GM03348 (cell line): Measurements from ENCODE around the gene LRRC47.

Source experiments
- DNase-seq: peaks from one replicate; pipeline ENCODE4 v3.0.0; 2012; ENCODE audit warnings: low spot score

The LRRC47 gene

DNA sequence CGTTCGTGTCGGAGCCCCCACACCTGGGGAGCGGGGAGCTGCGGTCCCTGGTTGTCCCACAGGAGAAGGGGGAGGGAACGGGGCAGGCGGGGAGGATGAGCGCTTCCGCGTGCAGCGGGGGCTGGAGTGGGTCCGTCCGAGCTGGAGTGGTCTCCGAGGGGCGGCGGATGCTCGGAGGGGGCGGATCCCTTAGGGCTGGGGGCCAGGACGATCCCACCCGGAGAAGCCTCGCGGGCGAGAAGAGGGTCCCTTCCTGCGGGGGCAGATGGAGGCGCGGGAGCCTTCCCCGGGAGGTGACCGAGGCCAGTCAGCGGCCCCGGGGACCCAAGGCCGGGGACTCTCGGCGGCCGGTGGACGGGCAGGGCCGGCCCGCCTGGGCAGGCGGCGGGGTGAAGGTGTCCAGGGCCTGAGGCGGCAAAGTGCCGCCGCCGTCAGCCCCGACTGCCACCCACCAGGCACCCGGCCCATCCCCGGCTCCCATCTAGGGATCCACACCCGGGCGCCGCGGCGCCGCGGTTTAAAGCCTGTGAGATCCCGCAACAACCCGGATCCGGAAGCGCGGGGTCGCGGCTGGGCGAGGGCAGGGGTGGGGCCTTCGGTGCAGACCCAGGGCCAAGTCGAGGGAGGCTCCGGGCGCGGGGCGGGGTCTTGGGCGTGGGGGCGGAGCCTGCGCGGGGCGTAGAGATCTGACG lies 49.3 kb downstream of the LRRC47 start:
- peak; percentile 97 for DNase-seq

DNA sequence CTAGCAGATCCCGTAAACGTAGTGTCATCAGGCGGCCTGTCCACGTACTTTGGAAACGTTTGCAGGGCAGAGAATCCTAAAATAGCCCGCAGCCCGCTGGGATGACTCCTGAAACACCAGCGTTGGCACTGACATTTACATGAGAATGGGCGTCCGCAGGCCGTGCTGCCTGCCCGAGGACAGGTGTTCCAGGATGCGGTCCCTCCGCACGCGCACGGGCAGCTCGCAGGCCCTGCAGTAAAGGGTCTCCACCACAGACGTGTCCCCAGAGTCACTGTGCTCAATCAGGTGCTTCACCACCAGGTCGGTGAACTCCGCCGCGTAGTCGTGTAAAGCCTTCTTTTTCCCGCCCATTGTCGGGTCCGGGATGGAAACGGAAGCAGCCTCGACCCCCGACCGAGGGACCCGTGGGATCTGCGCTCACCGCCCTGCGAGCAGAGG lies 49.9 kb downstream of the LRRC47 start:
- no peak for DNase-seq

DNA sequence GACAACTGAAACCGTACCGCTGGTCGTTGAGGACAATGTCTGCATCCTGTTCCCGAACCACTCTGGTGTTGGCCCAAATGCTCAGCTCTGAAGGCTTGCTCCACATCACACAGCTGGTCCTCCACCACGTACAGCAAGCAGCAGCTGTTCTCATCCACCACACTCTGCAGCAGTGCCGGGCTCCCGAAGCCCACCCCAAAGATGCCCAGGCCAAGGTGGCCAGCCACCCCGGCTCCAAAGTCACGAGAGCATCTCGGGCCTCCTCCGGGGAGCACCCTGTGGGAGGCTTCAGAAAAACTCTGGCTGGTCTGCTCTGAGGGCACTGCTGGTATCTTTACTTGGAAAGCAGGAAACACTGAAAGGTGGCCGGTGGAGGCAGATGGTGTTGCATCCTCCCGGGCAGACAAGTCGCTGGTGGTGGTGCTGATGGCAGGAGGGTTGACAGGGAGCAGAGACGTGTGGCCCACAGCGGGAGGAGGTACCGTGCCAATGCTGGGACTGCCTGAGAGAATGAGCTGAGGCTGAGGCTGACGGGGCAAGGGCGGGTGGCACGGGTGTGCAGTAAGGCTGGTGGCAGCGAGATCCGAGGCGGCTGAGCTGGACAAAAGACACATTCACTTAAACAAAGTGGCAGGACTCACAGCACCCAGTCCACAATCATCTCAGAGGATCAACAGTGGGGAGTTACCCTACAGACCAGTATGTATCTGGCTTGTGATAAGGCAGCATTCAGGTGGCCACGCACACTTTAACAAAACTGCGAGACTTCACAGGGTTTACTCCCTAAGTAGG lies 50.5 kb downstream of the LRRC47 start:
- DNase-seq, result no peak

- no peak for DNase-seq
Measured at GRCh38 chr1:3745071-3745470, 51.2 kb downstream of the LRRC47 start.

GRCh38 chr1:3744646-3745045 lies 51.7 kb downstream of the LRRC47 start:
- DNase-seq, result no peak

DNA sequence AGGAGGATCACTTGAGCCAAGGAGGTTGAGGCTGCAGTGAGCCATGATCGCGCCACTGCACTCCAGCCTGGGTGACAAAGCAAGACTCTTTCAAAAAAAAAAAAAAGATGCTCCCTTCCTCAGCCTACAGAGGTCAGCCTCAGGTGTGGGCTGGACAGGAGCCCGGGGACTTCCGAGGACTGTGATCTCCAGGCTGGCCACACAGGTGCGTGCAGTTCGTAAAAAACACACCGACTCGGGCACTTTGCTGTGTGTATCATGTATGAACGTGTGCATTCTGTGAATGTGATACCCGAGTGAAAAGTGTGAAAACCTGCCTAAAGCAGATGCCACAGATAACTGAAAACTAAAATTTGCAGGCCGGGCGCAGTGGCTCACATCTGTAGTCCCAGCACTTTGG lies 52.5 kb downstream of the LRRC47 start:
- no peak for DNase-seq

GRCh38 chr1:3743421-3743820 lies 52.9 kb downstream of the LRRC47 start:
- no peak for DNase-seq

DNA sequence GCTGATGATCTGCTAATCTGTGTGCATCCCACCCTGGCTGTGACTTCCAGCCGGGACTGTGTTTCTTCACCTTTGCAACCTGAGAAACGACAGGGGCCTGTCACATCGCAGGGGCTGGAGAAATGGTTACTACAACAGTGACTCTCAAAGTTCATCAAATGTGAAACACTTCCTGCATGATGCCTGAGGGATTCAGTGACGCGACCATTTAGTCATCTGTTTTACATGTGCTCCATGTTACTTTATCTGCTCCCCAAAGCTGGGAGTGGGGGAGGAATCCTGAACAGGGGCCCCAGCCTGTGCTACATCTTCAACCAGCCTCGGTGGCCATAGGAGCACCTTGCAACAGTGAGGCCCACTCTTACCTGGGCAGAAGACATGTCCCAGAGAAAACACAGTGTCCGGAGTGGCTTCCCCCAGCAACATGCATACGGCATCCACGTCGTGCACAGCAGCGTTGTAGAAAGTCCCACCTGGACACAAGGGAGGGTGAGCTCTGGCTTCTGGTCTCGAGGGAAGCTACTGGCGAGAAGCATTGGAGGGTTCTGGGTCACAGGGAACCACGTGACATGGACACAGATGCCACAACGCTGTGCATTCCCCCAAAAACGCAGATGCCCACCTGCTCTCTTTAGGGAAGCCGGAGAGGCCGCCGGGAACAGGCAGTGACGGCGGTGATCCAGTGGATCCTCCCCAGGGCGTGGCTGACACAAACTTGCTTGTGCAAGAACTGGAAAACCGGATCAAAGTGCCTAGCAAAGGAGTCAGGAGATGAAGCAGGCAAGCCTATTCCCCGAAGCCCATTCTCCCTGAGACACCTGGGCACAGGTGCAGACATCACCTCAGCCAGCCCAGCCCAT lies 53.6 kb downstream of the LRRC47 start:
- DNase-seq, result no peak

GRCh38 chr1:3741566-3742438 lies 54.5 kb downstream of the LRRC47 start:
- no peak for DNase-seq

DNA sequence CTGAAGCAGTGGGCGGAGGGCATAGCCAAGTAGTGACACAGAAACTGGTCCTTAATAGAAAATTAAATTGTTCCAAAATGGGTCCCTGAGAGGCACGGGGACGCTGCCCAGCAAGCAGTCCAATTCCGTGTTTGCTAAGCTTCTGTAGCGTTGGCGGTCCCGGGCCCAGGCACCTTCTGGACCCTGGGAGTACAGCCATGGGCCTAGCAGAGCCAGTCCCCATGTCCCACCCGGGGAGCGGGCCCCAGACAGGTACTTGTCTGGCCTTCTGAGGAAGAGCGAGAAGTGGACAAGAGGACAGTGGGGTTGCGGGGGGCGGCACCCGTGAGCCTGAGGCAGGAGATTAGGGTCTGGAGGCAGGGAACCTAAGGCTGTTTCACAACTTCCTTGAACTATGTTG lies 55.5 kb downstream of the LRRC47 start:
- no peak for DNase-seq

GRCh38 chr1:3740042-3740441 lies 56.3 kb downstream of the LRRC47 start:
- no peak for DNase-seq

DNA sequence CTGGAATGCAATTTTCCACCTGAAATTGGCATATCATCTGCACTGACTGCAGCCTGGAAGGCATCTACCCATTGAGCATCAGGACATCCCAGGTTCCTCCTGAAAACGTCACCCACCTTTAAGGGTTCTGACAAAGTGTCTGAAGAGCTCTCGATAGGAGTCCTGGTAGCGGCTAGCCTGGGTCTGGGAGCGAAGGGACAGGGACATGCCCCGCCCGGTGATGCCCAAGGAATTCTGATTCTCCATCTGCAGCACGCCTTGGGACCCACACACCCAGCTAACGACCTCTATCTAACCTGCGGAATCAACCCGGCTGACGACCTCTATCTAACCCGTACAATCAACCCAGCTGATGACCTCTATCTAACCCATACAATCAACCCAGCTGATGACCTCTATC lies 57.4 kb downstream of the LRRC47 start:
- no peak for DNase-seq

- DNase-seq, result no peak
Measured at GRCh38 chr1:3736708-3737107, 59.6 kb downstream of the LRRC47 start.

GRCh38 chr1:3736131-3736561 lies 60.2 kb downstream of the LRRC47 start:
- DNase-seq, result no peak

DNA sequence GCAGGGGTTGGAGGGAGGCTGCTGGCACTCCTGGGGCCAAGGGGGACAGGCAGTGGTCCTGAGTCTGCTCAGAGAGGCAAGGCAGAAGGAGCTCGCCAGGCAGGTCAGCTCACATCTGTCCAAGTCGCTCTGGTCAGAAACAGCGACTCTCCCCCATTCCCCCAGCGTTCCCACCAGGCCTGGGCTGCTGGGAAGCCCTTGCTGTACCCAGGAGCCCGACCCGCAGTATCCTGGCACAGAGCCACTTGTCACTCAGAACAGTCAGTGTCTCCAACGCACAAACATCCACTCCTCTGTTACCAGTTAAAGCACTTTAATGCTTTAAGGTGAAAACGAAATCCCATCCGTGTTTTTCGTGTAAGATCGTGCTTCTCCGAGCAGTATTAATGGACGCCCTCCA lies 60.6 kb downstream of the LRRC47 start:
- no peak for DNase-seq

GRCh38 chr1:3735027-3735681 lies 61.1 kb downstream of the LRRC47 start:
- no peak for DNase-seq

DNA sequence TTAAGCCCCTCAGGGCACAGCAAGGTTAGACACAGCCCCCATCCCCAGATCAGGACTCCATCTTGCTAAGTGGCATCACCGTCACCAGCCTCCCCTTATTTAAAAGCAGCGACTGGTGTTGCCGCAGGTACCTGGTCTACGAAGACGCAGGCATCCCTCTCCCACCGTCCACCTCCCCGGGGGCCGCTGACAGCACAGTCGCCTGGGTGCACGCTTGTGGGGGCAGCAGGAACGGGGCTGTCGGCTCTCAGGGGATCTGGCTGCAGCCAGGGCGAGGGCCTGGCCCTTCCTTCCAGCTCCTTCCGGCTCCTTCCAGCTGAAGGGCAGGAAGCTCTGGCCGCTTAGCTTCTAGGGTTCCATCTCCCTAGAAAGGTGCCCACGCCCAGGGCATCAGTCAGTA lies 61.7 kb downstream of the LRRC47 start:
- no peak for DNase-seq

GRCh38 chr1:3733883-3734589 lies 62.3 kb downstream of the LRRC47 start:
- DNase-seq, result no peak

GRCh38 chr1:3733094-3733882 lies 63.0 kb downstream of the LRRC47 start:
- DNase-seq, result no peak
